HuH-7 (cell line): ENCODE data around the gene RUFY2.
"Not testable (repeated sequence)": the region's sequence is repeated elsewhere in the genome, so short reads cannot be mapped to it uniquely, and the experiment has no call there.

ENCODE experiments used
- DNase-seq: peaks from one replicate; pipeline ENCODE4 v3.0.0; 2011; ENCODE audit warnings: low spot score

RUFY2 gene

GRCh38 chr10:68406815-68407548 is at the start of gene RUFY2:
Gene RUFY2, minus strand, starts transcription at chr10:68407277. Its CDS starts 88 bp downstream, at chr10:68407189.
- DNase-seq, result peak; percentile 67

GRCh38 chr10:68449698-68450097 is 42.6 kb upstream of the RUFY2 start:
- DNase-seq, result not testable (repeated sequence)

GRCh38 chr10:68446179-68446578 is 39.1 kb upstream of the RUFY2 start:
- DNase-seq, result no peak

GRCh38 chr10:68442971-68443370 is 35.9 kb upstream of the RUFY2 start:
- DNase-seq, result no peak

- no peak for DNase-seq
Observed at GRCh38 chr10:68440898-68441297, 33.8 kb upstream of the RUFY2 start.

GRCh38 chr10:68435803-68436202 is 28.7 kb upstream of the RUFY2 start:
- no peak for DNase-seq

GRCh38 chr10:68434657-68435056 is 27.6 kb upstream of the RUFY2 start:
- DNase-seq, result no peak

- no peak for DNase-seq
Observed at GRCh38 chr10:68428396-68429104, 21.5 kb upstream of the RUFY2 start.

- DNase-seq, result no peak
Observed at GRCh38 chr10:68424454-68425014, 17.5 kb upstream of the RUFY2 start.

GRCh38 chr10:68423522-68423921 is 16.4 kb upstream of the RUFY2 start:
- DNase-seq, result no peak

GRCh38 chr10:68419376-68419775 is 12.3 kb upstream of the RUFY2 start:
- DNase-seq, result no peak

- DNase-seq, result no peak
Observed at GRCh38 chr10:68408898-68409518, 1.9 kb upstream of the RUFY2 start.

GRCh38 chr10:68406111-68406814 is 814 bp downstream of the RUFY2 start:
- DNase-seq, result peak; percentile 52

- no peak for DNase-seq
Observed at GRCh38 chr10:68403701-68404100, 3.4 kb downstream of the RUFY2 start.

- DNase-seq, result no peak
Observed at GRCh38 chr10:68402276-68402675, 4.8 kb downstream of the RUFY2 start.

GRCh38 chr10:68397005-68397404 is 10.1 kb downstream of the RUFY2 start:
- DNase-seq, result no peak

GRCh38 chr10:68385740-68386139 is 21.3 kb downstream of the RUFY2 start:
- no peak for DNase-seq

- no peak for DNase-seq
Observed at GRCh38 chr10:68371604-68372003, 35.5 kb downstream of the RUFY2 start.

- DNase-seq, result no peak
Observed at GRCh38 chr10:68367121-68367520, 40.0 kb downstream of the RUFY2 start.

GRCh38 chr10:68366600-68366999 is 40.5 kb downstream of the RUFY2 start:
- no peak for DNase-seq

GRCh38 chr10:68365611-68366010 is 41.5 kb downstream of the RUFY2 start:
- DNase-seq, result no peak
